RWPE2 (cell line): ENCODE results near the gene GINS2.
A peak's percentile ranks its signal among the peaks of the same experiment; 100 is the strongest.

ENCODE experiments used
- ATAC-seq: fragments of 200-7000 bp; cut with Tn5 transposase; 3 replicates; pipeline ENCODE4 v1.9.1; 2021; ENCODE audit warnings: low read depth
- DNase-seq: peaks from one replicate; pipeline ENCODE4 v3.0.0-alpha.2; 2020; ENCODE audit warnings: low spot score
- H3K27ac ChIP-seq: fragments of 450-650 bp; 2 replicates; pipeline ENCODE4 v1.5.1; 2017; ENCODE audit warnings: mild to moderate bottlenecking; ENCODE audit not compliant: poor library complexity, severe bottlenecking
- H3K27me3 ChIP-seq: fragments of 250-450 bp; sonication (Bioruptor Pico); 2 replicates; pipeline ENCODE4 v1.5.1; 2021; ENCODE audit warnings: mild to moderate bottlenecking, moderate library complexity; ENCODE audit not compliant: insufficient read depth, poor library complexity, severe bottlenecking
- H3K36me3 ChIP-seq: fragments of 250-450 bp; sonication (Bioruptor Pico); 2 replicates; pipeline ENCODE4 v1.5.1; 2020; ENCODE audit warnings: low read depth, mild to moderate bottlenecking, moderate library complexity
- H3K4me1 ChIP-seq: fragments of 250-450 bp; sonication (Bioruptor Pico); 2 replicates; pipeline ENCODE4 v1.5.1; 2021; ENCODE audit warnings: mild to moderate bottlenecking, moderate library complexity; ENCODE audit not compliant: insufficient read depth, poor library complexity, severe bottlenecking
- H3K4me3 ChIP-seq: fragments of 250-450 bp; sonication (Bioruptor Pico); 2 replicates; pipeline ENCODE4 v1.5.1; 2021; ENCODE audit warnings: mild to moderate bottlenecking, moderate library complexity; ENCODE audit not compliant: severe bottlenecking
- H3K9me3 ChIP-seq: fragments of 250-450 bp; sonication (Bioruptor Pico); 2 replicates; pipeline ENCODE4 v1.5.1; 2021; ENCODE audit warnings: mild to moderate bottlenecking, moderate library complexity; ENCODE audit not compliant: severe bottlenecking
- TF ChIP-seq, protein P1 (sequence below): fragments of 450-650 bp; IDR thresholded peaks from one replicate; pipeline ENCODE4 v1.5.1; 2017; ENCODE audit warnings: mild to moderate bottlenecking, moderate library complexity; ENCODE audit not compliant: poor library complexity, severe bottlenecking

GINS2 gene

DNA sequence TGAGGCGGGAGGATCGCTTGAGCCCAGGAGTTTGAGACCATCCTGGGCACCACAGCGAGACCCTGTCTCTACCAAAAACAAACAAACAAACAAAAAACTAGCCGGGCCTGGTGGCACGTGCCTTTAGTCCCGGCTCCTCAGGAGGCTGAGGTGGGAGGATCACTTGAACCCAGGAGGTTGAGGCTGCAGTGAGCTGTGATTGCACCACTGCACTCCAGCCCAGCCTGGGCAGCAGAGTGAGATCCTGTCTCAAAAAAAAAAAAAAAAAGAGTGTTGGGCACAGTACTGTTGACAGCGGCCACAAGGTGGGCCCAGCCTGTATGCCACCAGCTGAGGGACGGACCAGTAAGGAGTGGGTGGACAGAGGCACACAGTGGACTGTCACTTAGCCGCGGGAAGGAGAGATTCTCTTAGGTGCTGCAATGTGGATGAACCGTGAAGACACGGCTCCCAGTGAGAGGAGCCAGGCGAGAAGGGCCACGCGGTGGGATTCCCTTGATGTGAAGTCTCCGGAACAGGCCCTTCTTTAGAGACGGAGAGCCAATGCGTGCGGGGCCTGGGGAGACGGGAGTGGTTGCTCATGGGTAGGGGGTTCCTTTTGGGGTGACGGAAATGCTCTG, 44.6 kb downstream of the GINS2 start:
- Histone ChIP-seq H3K4me1 (peaks cover 12% of the 10 kb centered on the region), H3K27ac (peak overlapping the region; percentile 23), H3K27me3 (no peaks in the 10 kb centered on the region), H3K4me3 (no peak overlapping the region), H3K36me3 (no peaks in the 10 kb centered on the region), H3K9me3 (no peaks in the 10 kb centered on the region)
- TF ChIP-seq, protein P1, sequence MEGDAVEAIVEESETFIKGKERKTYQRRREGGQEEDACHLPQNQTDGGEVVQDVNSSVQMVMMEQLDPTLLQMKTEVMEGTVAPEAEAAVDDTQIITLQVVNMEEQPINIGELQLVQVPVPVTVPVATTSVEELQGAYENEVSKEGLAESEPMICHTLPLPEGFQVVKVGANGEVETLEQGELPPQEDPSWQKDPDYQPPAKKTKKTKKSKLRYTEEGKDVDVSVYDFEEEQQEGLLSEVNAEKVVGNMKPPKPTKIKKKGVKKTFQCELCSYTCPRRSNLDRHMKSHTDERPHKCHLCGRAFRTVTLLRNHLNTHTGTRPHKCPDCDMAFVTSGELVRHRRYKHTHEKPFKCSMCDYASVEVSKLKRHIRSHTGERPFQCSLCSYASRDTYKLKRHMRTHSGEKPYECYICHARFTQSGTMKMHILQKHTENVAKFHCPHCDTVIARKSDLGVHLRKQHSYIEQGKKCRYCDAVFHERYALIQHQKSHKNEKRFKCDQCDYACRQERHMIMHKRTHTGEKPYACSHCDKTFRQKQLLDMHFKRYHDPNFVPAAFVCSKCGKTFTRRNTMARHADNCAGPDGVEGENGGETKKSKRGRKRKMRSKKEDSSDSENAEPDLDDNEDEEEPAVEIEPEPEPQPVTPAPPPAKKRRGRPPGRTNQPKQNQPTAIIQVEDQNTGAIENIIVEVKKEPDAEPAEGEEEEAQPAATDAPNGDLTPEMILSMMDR = no peak
- DNase-seq (no peak), ATAC-seq (no peak)

DNA sequence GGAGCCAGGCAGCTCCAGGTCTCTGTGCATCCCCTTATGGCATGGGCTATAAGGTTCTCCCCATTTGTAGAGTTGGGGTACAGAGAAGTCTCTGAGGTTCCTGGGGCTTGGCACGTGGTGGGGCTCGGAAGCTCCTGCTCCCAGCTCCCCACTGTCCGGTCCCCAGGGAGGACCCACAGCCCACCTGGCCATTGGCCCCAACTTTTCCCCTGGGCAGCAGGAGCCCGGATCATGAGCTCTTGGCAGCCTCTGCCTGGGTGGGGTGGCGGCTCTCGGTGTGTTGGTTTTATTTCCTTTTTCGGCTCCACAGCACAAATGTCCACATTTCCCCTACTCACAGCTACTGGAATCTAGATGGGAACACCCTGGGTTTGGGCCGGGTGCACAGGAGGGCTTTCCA, 45.1 kb downstream of the GINS2 start:
- Histone ChIP-seq H3K36me3 (no peaks in the 10 kb centered on the region), H3K4me1 (peaks cover 12% of the 10 kb centered on the region), H3K9me3 (no peaks in the 10 kb centered on the region), H3K27me3 (no peaks in the 10 kb centered on the region), H3K4me3 (no peak overlapping the region), H3K27ac (no peak overlapping the region)
- TF ChIP-seq, protein P1 = no peak
- DNase-seq (no peak), ATAC-seq (no peak)

DNA sequence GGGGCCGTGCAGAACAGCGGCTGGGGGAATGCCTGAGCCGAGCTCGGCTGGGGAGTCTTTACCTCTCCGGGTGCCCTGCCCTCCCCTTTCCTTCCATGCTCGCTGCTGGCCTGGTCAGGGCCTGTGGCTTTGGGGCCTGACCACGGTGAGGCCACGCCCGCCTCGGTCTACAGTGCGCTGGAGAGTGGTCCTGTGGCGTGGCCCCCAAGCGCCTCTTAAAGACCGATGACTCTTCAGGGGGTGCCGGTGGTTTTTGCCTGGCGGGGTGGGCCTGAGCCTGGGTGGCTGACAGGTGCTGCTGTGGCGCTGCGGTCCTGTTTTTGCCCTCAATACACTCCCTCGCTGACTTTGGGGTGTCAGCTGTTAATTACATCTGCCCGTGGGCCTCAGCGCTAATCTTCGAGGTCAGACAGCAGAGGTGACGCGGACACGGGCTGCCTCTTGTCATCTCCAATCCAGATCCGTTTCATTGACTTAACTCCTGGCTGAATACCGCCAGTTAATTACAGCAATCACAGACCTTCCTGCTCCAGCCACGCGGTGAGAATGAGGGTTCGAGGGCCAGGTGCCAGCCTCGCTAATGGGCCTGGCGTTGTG, 45.9 kb downstream of the GINS2 start:
- DNase-seq (no peak), ATAC-seq (no peak)
- no peaks in the 10 kb centered on the region for H3K9me3 ChIP-seq
- no peaks in the 10 kb centered on the region for H3K27me3 ChIP-seq
- H3K36me3 ChIP-seq = no peaks in the 10 kb centered on the region
- no peak overlapping the region for H3K4me3 ChIP-seq
- TF ChIP-seq, protein P1 = no peak
- H3K27ac ChIP-seq = no peak overlapping the region
- H3K4me1 ChIP-seq = peaks cover 12% of the 10 kb centered on the region

DNA sequence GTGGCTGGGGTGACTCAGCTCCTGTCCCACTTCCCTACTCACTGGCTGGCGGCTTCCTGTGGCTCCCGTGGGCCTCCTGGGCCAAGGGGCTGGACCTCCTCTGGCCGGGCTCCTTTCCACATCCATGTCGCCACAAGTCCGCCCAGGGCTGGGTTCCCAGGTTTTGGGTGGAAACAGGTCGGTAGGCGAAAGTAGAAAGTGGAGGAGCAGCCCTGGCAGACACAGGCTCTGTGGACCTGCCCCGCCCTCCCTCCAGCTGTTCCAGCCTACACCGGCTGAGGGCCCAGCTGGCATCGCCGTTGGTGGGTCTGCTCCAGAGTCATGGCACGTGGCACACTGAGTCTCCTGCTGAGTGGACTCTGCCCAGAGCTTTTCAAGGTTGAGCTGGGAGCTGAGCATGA, 47.0 kb downstream of the GINS2 start:
- ATAC-seq (no peak), DNase-seq (no peak)
- TF ChIP-seq, protein P1 = no peak
- no peak overlapping the region for H3K4me3 ChIP-seq
- H3K4me1 ChIP-seq = peaks cover 12% of the 10 kb centered on the region
- no peaks in the 10 kb centered on the region for H3K27me3 ChIP-seq
- H3K9me3 ChIP-seq = no peaks in the 10 kb centered on the region
- H3K27ac ChIP-seq = no peak overlapping the region
- no peaks in the 10 kb centered on the region for H3K36me3 ChIP-seq

DNA sequence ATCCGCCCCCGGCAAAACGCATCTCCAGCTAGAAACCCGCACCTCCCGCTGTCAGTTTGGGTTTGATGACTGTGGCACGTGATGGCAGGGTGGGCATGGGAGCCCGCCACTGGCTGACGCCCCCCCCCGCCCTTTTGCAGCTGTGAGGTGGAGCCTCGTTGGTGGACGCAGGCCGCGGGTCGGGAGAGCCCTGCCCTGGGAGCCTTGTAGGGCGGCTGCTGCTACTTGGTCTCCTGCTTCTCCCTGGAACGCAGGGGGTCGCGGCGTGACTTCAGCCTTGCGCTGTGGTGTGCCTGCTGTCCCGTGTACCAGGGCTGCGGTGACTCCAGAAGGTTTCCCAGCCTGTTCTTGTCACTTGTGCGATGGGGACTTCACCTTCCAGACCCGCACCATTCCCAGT, 47.4 kb downstream of the GINS2 start:
- TF ChIP-seq, protein P1 = no peak
- H3K27me3 ChIP-seq = no peaks in the 10 kb centered on the region
- DNase-seq (no peak), ATAC-seq (no peak)
- peaks cover 12% of the 10 kb centered on the region for H3K4me1 ChIP-seq
- no peak overlapping the region for H3K4me3 ChIP-seq
- no peaks in the 10 kb centered on the region for H3K9me3 ChIP-seq
- no peak overlapping the region for H3K27ac ChIP-seq
- no peaks in the 10 kb centered on the region for H3K36me3 ChIP-seq
